ENCODE measurements around the gene PADI3. TPM values are rescaled to one million over a fixed set of nuclear protein-coding genes. Genes with fewer than 3 reads are reported as not detected.

Gene PADI3
- total RNA-seq, 4 donors from 2014 or later = 0.20 to 0.31 TPM; not detected in 2

DNA sequence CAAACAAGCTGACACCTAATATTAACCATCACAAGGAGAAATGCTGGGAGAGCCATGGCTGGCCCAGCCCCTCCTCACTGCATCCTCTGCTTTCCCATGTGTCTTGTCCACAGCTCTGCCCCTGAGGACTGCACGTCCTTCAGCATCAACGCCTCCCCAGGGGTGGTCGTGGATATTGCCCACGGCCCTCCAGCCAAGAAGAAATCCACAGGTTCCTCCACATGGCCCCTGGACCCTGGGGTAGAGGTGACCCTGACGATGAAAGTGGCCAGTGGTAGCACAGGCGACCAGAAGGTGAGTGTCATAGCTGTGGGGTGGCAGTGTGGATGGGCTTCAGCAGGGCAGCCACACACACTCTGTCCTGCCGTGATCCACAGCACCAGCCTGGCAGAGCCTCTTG, 82.0 kb downstream of the PADI3 start:
- H3K36me3 ChIP-seq = no peaks in the 10 kb centered on the region
- H3K4me1 ChIP-seq = no peaks in the 10 kb centered on the region
- H3K9me3 ChIP-seq = peaks cover 0 to 14% (median 0%) of the 10 kb centered on the region in 3 donors
- H3K27ac ChIP-seq = no peak overlapping the region
- TF ChIP-seq POLR2AphosphoS5 (IDR thresholded peaks at IDR 0.05) (no peak), EP300 (IDR thresholded peaks at IDR 0.05) (no peak), POLR2A (IDR thresholded peaks at IDR 0.05) (no peak)
- TF ChIP-seq, protein P1, sequence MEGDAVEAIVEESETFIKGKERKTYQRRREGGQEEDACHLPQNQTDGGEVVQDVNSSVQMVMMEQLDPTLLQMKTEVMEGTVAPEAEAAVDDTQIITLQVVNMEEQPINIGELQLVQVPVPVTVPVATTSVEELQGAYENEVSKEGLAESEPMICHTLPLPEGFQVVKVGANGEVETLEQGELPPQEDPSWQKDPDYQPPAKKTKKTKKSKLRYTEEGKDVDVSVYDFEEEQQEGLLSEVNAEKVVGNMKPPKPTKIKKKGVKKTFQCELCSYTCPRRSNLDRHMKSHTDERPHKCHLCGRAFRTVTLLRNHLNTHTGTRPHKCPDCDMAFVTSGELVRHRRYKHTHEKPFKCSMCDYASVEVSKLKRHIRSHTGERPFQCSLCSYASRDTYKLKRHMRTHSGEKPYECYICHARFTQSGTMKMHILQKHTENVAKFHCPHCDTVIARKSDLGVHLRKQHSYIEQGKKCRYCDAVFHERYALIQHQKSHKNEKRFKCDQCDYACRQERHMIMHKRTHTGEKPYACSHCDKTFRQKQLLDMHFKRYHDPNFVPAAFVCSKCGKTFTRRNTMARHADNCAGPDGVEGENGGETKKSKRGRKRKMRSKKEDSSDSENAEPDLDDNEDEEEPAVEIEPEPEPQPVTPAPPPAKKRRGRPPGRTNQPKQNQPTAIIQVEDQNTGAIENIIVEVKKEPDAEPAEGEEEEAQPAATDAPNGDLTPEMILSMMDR (IDR thresholded peaks at IDR 0.05) = no peak
- 40 to 69% methylated on average over 1 to 3 of the region's 7 CpGs for WGBS, 2 donors (ENCODE audit: low coverage in 1 of 2)
- H3K4me3 ChIP-seq = no peak overlapping the region
- H3K27me3 ChIP-seq = peaks cover 60% of the 10 kb centered on the region
- ATAC-seq = no peak

DNA sequence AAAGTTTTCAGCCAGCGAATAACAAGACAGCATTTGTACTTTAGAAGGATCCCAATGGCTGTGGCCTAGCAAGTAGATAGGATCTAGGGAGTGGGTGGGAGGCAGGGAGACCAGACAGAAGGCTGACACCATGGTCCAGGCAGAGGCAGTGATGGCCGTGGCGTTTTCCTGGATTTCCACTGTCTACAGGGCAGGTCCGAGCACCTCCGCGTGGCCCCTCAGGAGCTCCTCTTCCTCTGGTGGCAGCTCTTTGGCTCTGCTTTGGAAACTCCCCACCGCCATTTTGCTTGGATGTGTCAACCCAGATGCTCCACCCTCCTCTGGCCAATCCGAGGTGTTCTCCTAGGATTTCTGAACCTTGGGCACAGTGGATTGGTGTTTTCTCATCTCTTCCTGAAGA, 84.2 kb downstream of the PADI3 start:
- ATAC-seq = no peak
- 93% methylated on average over 3 to 8 of the region's 8 CpGs for WGBS, 2 donors (ENCODE audit: low coverage in 1 of 2)
- H3K4me3 ChIP-seq = no peak overlapping the region
- TF ChIP-seq, protein P1 (IDR thresholded peaks at IDR 0.05) = no peak
- no peak for TF ChIP-seq EP300 (IDR thresholded peaks at IDR 0.05)
- TF ChIP-seq POLR2AphosphoS5 (IDR thresholded peaks at IDR 0.05) = no peak
- H3K27me3 ChIP-seq = peaks cover 73% of the 10 kb centered on the region
- H3K36me3 ChIP-seq = no peaks in the 10 kb centered on the region
- H3K9me3 ChIP-seq = peaks cover 0 to 14% (median 0%) of the 10 kb centered on the region in 3 donors
- no peaks in the 10 kb centered on the region for H3K4me1 ChIP-seq
- no peak overlapping the region for H3K27ac ChIP-seq

Small RNAs within 50 kb of the gene (small RNA-seq; reads per million reads assigned to genes)
- gene MIR3972 = 0 reads per million in 4 donors

Other genes with a start within 250 kb of the PADI3 start
- 10 to 100 TPM; 19.1 to 29.2 (median 20.1) TPM for gene ATP13A2, start 237.2 kb upstream of the PADI3 start, total RNA-seq
- 100 to 1,000 TPM; 103 to 118 (median 116) TPM for gene SDHB, start 195.1 kb upstream of the PADI3 start, total RNA-seq
- 1 to 10 TPM in 1 of 4 donors, under 1 TPM in 3; 0.12 to 1.9 (median 0.58) TPM for gene PADI2, start 129.6 kb upstream of the PADI3 start, total RNA-seq
- 1 to 10 TPM in 2 of 4 donors, under 1 TPM in 1, not detected in 1; 0.27 to 2.5 (median 2.3) TPM for gene PADI1, start 44.0 kb upstream of the PADI3 start, total RNA-seq
- 1 to 10 TPM in 1 of 4 donors, not detected in 3; 1.6 TPM for gene PADI4, start 59.1 kb downstream of the PADI3 start, total RNA-seq
- gene PADI6, start 123.1 kb downstream of the PADI3 start, total RNA-seq = not detected
- gene RCC2, start 190.6 kb downstream of the PADI3 start, total RNA-seq = 10 to 100 TPM in 3 of 4 donors, 1 to 10 TPM in 1; 9.5 to 21.3 (median 18.5) TPM